Measurements from ENCODE around the gene ACTR8.

ACTR8 gene

GRCh38 chr3:53823026-53823955, 58.7 kb downstream of the ACTR8 start:
- DNase-seq (ENCODE audit: low spot score), result no peak
- TF ChIP-seq, protein P1, sequence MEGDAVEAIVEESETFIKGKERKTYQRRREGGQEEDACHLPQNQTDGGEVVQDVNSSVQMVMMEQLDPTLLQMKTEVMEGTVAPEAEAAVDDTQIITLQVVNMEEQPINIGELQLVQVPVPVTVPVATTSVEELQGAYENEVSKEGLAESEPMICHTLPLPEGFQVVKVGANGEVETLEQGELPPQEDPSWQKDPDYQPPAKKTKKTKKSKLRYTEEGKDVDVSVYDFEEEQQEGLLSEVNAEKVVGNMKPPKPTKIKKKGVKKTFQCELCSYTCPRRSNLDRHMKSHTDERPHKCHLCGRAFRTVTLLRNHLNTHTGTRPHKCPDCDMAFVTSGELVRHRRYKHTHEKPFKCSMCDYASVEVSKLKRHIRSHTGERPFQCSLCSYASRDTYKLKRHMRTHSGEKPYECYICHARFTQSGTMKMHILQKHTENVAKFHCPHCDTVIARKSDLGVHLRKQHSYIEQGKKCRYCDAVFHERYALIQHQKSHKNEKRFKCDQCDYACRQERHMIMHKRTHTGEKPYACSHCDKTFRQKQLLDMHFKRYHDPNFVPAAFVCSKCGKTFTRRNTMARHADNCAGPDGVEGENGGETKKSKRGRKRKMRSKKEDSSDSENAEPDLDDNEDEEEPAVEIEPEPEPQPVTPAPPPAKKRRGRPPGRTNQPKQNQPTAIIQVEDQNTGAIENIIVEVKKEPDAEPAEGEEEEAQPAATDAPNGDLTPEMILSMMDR (IDR thresholded peaks at IDR 0.05; ENCODE audit: extremely low read depth, insufficient read depth, missing control alignments), result no peak
- in situ Hi-C loops (cut with MboI; ENCODE audit: low pct_unique_long_range_greater_than_20kb, low sequenced_read_pairs, unreplicated experiment), result no loop called here

GRCh38 chr3:53822331-53822741, 59.6 kb downstream of the ACTR8 start:
- TF ChIP-seq, protein P1 (IDR thresholded peaks at IDR 0.05; ENCODE audit: extremely low read depth, insufficient read depth, missing control alignments), result no peak
- in situ Hi-C loops (cut with MboI; ENCODE audit: low pct_unique_long_range_greater_than_20kb, low sequenced_read_pairs, unreplicated experiment), result no loop called here
- no peak for DNase-seq (ENCODE audit: low spot score)

- in situ Hi-C loops (cut with MboI; ENCODE audit: low pct_unique_long_range_greater_than_20kb, low sequenced_read_pairs, unreplicated experiment), result no loop called here
- peak; percentile 33 for DNase-seq (ENCODE audit: low spot score)
- TF ChIP-seq, protein P1 (IDR thresholded peaks at IDR 0.05; ENCODE audit: extremely low read depth, insufficient read depth, missing control alignments), result no peak
Measured at GRCh38 chr3:53821631-53822121, 60.3 kb downstream of the ACTR8 start.

DNA sequence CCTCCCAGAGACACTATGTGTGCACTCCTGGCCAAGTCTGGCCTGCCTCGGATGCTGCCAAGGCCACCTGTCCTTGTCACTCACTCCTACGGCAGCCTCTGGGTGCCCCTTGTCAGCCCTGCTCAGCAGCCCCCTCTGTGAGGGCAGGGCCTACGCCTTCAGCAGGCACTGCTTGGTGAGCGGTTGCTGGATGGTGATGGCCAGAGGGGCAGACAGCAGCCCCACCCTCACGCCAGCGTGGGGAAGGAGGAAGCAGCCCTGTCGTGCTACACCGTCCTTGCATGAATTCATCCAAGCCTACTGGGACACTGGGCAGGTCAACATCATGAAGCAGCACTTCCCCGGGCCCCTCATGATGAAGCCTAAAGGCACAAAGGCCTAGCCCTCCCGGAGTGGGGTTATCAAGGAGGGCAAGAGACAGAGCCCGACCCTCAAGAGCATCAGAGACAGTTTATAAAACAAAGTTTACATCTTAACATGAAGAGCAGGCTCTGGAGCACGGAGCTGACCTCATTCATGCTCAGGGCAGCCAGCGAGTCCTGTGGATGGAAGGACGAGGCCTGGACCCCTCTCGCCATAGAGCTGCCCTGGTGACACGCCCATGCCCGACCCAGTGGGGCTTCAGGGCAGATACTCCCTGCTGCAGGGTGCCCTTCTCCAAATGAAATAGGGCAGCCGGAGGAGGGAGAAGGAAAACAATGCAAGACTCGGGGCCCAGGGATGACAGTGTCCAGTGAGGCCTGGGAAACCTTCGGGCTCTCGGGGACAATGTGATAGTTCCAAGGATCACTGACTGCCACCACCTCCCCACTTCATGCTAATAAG, 61.0 kb downstream of the ACTR8 start:
- in situ Hi-C loops (cut with MboI; ENCODE audit: low pct_unique_long_range_greater_than_20kb, low sequenced_read_pairs, unreplicated experiment), result no loop called here
- DNase-seq (ENCODE audit: low spot score), result no peak
- TF ChIP-seq, protein P1 (IDR thresholded peaks at IDR 0.05; ENCODE audit: extremely low read depth, insufficient read depth, missing control alignments), result no peak

GRCh38 chr3:53820084-53820483, 61.9 kb downstream of the ACTR8 start:
- DNase-seq (ENCODE audit: low spot score), result no peak
- TF ChIP-seq, protein P1 (IDR thresholded peaks at IDR 0.05; ENCODE audit: extremely low read depth, insufficient read depth, missing control alignments), result no peak
- in situ Hi-C loops (cut with MboI; ENCODE audit: low pct_unique_long_range_greater_than_20kb, low sequenced_read_pairs, unreplicated experiment), result no loop called here

DNA sequence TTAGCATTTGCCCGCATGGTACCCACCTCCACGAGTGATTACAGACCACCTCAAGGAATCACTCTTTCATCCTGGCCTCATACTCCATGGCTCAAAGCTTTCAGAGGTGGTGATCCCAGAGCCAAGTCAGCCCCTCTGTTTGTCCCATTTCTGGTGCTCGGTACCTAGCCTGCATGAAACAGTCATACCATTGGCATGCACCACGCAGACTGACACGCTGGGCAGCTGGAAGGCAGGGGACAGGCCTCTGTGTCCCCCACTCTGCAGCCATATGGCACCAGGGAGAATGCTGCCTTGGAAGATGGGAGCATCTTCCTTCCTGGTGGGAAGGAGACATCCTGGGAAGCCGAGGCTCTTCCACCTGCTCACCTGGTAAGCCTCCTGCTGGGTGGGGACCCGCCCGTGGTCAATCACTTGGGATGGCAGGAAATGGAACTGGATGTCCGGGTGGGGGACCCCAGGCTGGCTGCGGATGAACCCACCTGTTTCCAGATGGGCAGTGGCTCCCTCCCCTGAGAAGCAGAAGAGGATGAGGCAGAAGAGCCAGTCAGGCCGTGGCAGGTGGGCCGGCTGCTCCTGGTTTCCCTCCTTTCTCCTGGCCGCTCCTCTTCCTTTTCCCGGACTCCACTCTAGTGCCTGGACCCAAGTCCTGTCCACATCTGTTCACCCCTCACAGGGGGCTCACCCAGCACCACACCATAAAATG, 62.6 kb downstream of the ACTR8 start:
- in situ Hi-C loops (cut with MboI; ENCODE audit: low pct_unique_long_range_greater_than_20kb, low sequenced_read_pairs, unreplicated experiment), result no loop called here
- no peak for DNase-seq (ENCODE audit: low spot score)
- TF ChIP-seq, protein P1 (IDR thresholded peaks at IDR 0.05; ENCODE audit: extremely low read depth, insufficient read depth, missing control alignments), result no peak
